Stimulated activated CD4-positive, alpha-beta T cell treated with anti-CD3 and anti-CD28 coated beads, TNF-alpha, amount 100 ng/mL, for 1 hour (primary cell): Measurements from ENCODE around the gene PVALB.
A peak's percentile ranks its signal among the peaks of the same experiment; 100 is the strongest.
"Not testable (repeated sequence)": the region's sequence is repeated elsewhere in the genome, so short reads cannot be mapped to it uniquely, and the experiment has no call there.

Experiments
- DNase-seq, 3 donors: peaks; one replicate each; pipeline ENCODE4 v3.0.0-alpha.2; 2020; ENCODE audit warnings: low read depth in 3 of 3, low spot score in 1 of 3

PVALB gene

DNA sequence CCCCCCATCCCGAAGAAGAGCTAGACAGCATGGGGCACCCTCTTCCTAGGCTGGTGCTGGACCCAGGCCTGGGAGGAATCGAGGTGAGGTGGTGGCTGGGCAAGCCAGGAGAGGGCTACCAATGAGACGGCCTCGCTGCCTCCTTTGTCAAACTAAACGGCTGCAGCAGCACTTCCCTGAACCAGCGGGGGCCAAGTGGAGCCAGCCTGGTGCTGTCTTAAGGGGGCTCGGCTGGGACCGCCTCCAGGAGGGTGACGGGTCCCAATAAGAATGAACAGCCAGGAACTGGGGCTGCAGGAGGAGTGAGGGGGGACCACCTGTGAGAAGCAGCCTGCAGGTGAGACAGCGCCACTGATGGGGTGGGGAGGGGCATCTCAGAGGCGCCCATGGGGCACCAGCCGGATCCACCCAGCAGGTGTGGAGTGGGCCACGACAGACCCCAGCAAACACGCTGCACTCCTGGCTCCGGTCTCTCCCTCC is 58.0 kb downstream of the PVALB start:
- DNase-seq: no peak

DNA sequence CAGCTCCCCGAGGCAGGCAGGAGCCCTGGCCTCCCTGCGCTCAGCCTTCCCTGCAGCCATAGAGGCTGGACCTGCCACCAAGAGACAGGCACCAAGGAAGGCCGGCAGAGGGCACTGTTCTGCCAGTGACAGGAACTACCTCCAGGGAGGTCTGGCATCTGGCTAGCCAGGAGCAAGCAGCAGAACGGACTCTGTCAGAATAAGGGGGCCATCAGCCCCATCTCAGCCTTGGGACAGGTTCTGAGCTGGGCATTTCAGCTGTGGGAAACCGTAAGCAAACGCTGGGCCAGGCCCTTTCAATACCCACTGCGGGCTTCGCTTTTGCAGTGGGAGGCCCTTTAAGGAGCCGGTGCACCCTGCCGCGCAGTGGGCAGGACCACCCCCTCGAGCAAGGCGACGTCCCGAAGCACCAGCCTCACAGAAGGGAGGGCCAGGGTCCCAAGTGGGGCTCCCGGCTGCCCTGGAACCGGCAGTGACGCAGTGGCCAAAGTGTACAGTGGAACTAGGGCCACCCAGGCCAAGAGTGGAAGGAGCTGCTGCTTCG is 59.1 kb downstream of the PVALB start:
- peak; percentile 47 to 68 (median 51) for DNase-seq

DNA sequence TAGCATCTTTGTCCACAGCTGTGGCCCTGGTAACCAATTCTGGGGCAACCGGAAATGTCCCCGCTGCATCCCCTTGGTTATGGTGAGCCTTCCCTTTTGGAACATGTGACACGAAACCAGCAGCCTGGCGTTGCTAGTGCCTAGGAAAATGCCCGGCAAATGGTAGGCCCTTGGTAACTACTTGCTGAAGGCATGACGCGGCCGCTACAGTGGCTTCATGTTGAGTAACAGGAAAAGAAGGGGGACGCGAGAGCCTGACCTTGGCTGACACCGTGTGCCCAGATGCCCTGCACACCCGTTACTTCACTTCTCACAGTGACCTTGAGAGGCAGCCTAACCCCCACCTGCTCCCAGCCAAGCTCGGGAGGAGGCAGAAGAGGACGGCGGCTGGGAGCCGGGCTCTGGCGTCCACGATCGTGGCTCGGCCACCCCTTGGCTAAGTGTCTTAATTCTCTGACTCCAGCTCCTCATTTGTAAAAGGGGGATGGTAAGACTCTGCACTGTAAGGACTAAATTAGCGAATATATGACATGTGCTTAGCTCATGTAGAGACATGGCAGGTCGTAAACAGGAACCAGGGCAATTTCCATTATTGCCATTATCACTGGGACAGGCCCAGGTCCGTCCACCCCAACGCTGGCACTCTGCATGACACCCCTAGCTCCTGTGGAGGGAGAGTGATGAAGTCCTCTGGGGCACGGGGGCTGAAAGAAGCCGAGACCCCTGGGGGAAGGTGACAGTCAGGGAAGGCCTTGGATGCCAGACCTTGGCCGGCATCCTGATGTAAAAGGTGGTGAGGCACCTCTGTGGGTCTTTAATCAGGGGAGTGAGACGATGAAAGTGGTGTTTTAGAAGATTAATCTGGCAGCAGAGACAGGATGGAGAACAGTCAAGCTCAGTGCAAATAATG is 59.8 kb downstream of the PVALB start:
- no peak for DNase-seq

DNA sequence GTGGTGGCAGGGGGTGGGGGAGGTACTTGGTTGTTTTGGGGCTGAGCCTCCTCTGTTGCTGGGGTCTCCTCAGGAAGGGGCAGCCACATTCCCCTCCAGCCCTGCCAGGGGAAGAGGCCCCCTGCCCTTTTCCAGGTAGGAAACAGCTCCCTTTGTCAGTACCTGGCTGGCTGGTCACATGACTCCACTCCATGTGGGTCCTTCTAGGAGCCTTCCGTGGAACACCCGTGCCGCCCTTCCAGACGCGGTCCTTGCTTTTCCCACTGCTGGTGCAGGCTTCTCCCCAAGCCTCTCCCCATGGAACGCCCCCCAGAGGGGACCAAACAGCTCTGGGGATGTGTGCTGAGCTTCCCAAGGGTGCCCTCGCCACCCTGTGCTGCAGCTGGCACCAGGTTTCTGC is 60.8 kb downstream of the PVALB start:
- DNase-seq: no peak

DNA sequence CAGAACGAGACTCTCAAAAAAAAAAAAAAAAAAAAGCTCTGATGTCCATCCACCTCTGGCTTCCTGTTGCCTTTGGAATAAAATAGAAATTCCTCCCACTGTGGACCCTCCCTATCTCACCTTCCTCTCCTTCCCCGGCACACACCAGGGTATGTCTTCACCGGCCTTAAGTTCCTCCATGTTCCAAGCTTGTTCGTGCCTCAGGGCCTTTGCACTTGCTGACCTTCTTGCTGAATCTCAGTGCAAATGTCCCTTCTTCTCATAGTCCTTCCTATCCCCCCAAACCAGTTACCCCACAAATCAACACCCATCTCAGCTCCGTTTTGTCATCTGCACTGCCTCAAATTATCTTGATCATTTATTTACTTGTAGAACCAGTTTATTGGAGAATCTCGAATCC is 61.5 kb downstream of the PVALB start:
- DNase-seq: no peak

DNA sequence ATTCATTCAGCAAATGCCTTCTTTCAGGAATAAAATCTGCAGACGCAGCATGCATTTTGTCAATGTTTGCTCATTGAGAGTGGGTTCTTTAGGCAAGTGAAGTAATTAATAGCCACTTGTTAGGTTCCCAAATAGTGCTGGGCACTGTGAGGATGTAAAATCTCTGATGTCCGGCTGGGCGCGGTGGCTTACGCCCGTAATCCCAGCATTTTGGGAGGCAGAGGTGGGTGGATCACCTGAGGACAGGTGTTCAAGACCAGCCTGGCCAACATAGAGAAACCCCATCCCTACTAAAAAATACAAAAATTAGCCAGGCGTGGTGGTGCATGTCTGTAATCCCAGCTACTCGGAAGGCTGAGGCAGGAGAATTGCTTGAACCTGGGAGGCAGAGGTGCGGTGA is 62.0 kb downstream of the PVALB start:
- DNase-seq: not testable (repeated sequence)

DNA sequence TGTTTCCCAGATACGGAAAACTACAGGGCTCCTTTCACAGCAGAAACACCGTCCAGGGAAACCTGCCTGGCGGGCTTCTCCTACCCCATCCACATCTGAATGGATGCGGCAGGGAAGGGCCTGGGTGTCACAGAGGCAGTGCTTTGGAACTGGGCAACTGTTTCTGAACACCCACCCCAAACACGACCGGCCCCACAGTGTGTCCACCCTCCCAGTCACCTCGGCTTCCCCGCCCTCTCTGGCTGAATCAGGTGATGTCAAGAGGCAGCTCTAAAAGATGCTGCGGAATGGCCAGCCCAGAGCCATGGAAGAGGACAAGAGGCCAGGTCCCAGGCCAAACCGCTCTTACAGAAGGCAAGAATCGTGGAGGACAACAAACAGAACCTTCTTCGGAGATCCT is 62.9 kb downstream of the PVALB start:
- DNase-seq: no peak

DNA sequence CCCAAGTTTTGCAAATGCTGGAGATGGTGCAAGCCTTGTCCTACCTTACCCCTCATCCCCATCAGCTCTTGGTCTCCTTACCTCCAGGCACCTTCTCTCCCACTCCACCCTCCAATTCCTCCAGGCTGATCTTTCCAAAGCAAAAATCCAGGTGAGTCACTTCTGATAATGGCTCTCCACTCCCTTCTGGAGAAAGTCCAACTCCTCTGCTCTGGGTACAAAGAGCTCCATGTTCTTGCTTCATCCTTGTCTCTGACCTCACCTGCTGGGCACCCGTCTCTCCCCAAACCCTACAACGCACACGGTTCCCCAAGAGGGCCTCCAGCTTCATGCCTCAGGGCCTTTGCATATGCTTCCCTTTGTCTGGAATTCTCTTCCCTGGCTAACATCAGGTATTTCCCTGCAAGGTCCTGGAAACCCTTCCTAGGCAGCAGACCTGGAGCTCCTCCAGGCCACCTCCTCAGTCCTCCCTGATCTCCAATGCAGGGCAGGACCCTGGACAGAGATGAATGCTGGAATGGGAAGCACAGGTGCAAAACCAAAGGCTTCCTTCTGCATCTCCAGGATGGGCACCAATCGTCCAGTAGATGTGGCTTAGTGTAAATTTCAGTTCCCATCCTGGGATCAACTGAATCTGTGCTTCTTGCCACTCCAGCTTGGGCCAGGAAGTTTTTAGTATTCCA is 63.6 kb downstream of the PVALB start:
- DNase-seq: no peak
